CD1c-positive myeloid dendritic cell (primary cell): ENCODE data around the gene DYNC1H1.

ENCODE experiments used
- DNase-seq: peaks from one replicate; pipeline ENCODE4 v3.0.0-alpha.2; 2016; ENCODE audit errors: extremely low spot score

DYNC1H1 gene

GRCh38 chr14:102088012-102088792 lies 123.8 kb downstream of the DYNC1H1 start:
- peak; percentile 87 for DNase-seq

- no peak for DNase-seq
Measured at GRCh38 chr14:102089621-102090343, 125.4 kb downstream of the DYNC1H1 start.

GRCh38 chr14:102090713-102091112 lies 126.3 kb downstream of the DYNC1H1 start:
- DNase-seq, result no peak

- DNase-seq, result no peak
Measured at GRCh38 chr14:102092806-102093205, 128.4 kb downstream of the DYNC1H1 start.

- no peak for DNase-seq
Measured at GRCh38 chr14:102094101-102094500, 129.7 kb downstream of the DYNC1H1 start.

- DNase-seq, result no peak
Measured at GRCh38 chr14:102095231-102095870, 131.0 kb downstream of the DYNC1H1 start.

GRCh38 chr14:102095871-102096568 lies 131.6 kb downstream of the DYNC1H1 start:
- no peak for DNase-seq

GRCh38 chr14:102096569-102097188 lies 132.3 kb downstream of the DYNC1H1 start:
- DNase-seq, result peak; percentile 85

- DNase-seq, result no peak
Measured at GRCh38 chr14:102097441-102098135, 133.2 kb downstream of the DYNC1H1 start.

- DNase-seq, result peak; percentile 51
Measured at GRCh38 chr14:102103062-102103695, 138.8 kb downstream of the DYNC1H1 start.

GRCh38 chr14:102105369-102105768 lies 141.0 kb downstream of the DYNC1H1 start:
- DNase-seq, result no peak
